A549 (cell line): ENCODE data around the gene ELP5.

Experiments used
- BHLHE40 ChIP-seq: IDR thresholded peaks from 2 replicates; pipeline ENCODE4 v1.6.1; 2012; ENCODE audit warnings: low read depth, low read length, inconsistent platforms
- CEBPB ChIP-seq, 2 experiments: fragments of >200 bp in 1 of 2; sonication (Bioruptor Twin) in 1 of 2; formaldehyde crosslinking in 1 of 2; IDR thresholded peaks; 2 replicates each; pipeline ENCODE4 v1.6.1; 2012 to 2016
- E2F6 ChIP-seq: IDR thresholded peaks from 2 replicates; pipeline ENCODE4 v1.6.1; 2012; ENCODE audit warnings: low read depth, borderline replicate concordance
- HOXA7 ChIP-seq: fragments of 250-450 bp; sonication (Bioruptor Pico); IDR thresholded peaks from 2 replicates; pipeline ENCODE4 v1.5.0; 2020; ENCODE audit warnings: mild to moderate bottlenecking, moderate library complexity
- PBX3 ChIP-seq: IDR thresholded peaks from 2 replicates; pipeline ENCODE4 v1.6.1; 2012
- POLR2A ChIP-seq: IDR thresholded peaks from 2 replicates; pipeline ENCODE4 v1.6.1; 2012; ENCODE audit warnings: mild to moderate bottlenecking, low read length
- RFX5 ChIP-seq: fragments of 450-650 bp; IDR thresholded peaks from 2 replicates; pipeline ENCODE4 v1.7.1; 2014; ENCODE audit warnings: antibody characterized with exemption, mild to moderate bottlenecking, moderate library complexity
- TP53 ChIP-seq: fragments of 250-450 bp; sonication (Bioruptor Pico); IDR thresholded peaks from 2 replicates; pipeline ENCODE4 v1.5.0; 2021; ENCODE audit warnings: mild to moderate bottlenecking, moderate library complexity
- ZFP36 ChIP-seq: fragments of 450-650 bp; IDR thresholded peaks from 2 replicates; pipeline ENCODE4 v1.6.1; 2014; ENCODE audit warnings: borderline replicate concordance; ENCODE audit not compliant: partially characterized antibody
- TF ChIP-seq, protein P1 (sequence below): fragments of >200 bp; sonication (Bioruptor Twin); formaldehyde crosslinking; IDR thresholded peaks from 3 replicates; pipeline ENCODE4 v1.5.1; 2016
- TF ChIP-seq, protein P2 (sequence below): IDR thresholded peaks from 2 replicates; pipeline ENCODE4 v1.6.1; 2012
- TF ChIP-seq, protein P3 (sequence below): fragments of 200-600 bp; sonication (generic); IDR thresholded peaks from 2 replicates; pipeline ENCODE4 v1.6.1; 2016; ENCODE audit warnings: antibody characterized with exemption, mild to moderate bottlenecking, moderate library complexity

GRCh38 chr17:7248796-7249195 is 3.2 kb upstream of the ELP5 start:
- no peak for TF ChIP-seq TP53 (CRISPR knock-in tag)
- TF ChIP-seq HOXA7 (CRISPR knock-in tag): no peak
- TF ChIP-seq, protein P1, sequence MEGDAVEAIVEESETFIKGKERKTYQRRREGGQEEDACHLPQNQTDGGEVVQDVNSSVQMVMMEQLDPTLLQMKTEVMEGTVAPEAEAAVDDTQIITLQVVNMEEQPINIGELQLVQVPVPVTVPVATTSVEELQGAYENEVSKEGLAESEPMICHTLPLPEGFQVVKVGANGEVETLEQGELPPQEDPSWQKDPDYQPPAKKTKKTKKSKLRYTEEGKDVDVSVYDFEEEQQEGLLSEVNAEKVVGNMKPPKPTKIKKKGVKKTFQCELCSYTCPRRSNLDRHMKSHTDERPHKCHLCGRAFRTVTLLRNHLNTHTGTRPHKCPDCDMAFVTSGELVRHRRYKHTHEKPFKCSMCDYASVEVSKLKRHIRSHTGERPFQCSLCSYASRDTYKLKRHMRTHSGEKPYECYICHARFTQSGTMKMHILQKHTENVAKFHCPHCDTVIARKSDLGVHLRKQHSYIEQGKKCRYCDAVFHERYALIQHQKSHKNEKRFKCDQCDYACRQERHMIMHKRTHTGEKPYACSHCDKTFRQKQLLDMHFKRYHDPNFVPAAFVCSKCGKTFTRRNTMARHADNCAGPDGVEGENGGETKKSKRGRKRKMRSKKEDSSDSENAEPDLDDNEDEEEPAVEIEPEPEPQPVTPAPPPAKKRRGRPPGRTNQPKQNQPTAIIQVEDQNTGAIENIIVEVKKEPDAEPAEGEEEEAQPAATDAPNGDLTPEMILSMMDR: no peak
- no peak for TF ChIP-seq ZFP36
- TF ChIP-seq BHLHE40: no peak
- no peak for TF ChIP-seq POLR2A
- TF ChIP-seq E2F6: no peak
- TF ChIP-seq RFX5: no peak
- no peak for TF ChIP-seq PBX3
- no peak for TF ChIP-seq CEBPB (IDR thresholded peaks at IDR 0.05)
- TF ChIP-seq, protein P2, sequence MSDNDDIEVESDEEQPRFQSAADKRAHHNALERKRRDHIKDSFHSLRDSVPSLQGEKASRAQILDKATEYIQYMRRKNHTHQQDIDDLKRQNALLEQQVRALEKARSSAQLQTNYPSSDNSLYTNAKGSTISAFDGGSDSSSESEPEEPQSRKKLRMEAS: no peak
- TF ChIP-seq, protein P3, sequence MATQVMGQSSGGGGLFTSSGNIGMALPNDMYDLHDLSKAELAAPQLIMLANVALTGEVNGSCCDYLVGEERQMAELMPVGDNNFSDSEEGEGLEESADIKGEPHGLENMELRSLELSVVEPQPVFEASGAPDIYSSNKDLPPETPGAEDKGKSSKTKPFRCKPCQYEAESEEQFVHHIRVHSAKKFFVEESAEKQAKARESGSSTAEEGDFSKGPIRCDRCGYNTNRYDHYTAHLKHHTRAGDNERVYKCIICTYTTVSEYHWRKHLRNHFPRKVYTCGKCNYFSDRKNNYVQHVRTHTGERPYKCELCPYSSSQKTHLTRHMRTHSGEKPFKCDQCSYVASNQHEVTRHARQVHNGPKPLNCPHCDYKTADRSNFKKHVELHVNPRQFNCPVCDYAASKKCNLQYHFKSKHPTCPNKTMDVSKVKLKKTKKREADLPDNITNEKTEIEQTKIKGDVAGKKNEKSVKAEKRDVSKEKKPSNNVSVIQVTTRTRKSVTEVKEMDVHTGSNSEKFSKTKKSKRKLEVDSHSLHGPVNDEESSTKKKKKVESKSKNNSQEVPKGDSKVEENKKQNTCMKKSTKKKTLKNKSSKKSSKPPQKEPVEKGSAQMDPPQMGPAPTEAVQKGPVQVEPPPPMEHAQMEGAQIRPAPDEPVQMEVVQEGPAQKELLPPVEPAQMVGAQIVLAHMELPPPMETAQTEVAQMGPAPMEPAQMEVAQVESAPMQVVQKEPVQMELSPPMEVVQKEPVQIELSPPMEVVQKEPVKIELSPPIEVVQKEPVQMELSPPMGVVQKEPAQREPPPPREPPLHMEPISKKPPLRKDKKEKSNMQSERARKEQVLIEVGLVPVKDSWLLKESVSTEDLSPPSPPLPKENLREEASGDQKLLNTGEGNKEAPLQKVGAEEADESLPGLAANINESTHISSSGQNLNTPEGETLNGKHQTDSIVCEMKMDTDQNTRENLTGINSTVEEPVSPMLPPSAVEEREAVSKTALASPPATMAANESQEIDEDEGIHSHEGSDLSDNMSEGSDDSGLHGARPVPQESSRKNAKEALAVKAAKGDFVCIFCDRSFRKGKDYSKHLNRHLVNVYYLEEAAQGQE: no peak
